Measurements from ENCODE around the gene PRSS38. TPM values are rescaled to one million over a fixed set of nuclear protein-coding genes. Genes with fewer than 3 reads are reported as not detected.

Gene PRSS38
- total RNA-seq, 1 experiment from 2014 or later, result not detected

DNA sequence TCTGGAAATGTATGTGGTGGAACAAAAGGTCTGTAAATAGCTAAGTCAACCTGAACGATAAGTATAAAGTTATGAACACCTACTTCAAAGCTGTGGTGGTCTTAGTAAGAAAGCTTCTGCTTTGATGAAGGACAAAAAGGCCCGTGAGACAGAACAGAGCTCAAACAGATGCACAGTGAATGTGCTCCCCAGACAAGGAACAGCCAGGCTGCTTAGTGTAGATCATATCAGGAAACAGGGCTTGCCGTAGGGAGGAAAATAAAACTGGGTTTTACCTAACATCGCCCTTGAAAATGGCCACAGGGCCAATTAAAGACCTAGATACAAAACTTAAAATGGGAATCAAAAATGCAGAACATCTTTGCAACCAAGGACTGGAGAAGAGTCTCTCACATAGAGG lies 40.2 kb downstream of the PRSS38 start:
- Histone ChIP-seq H3K27ac (ENCODE audit: low read length) (no peak overlapping the region), H3K4me3 (ENCODE audit: low read depth in 2 of 2, low read length in 2 of 2) (no peak overlapping the region), H3K27me3 (ENCODE audit: control insufficient read depth, insufficient read depth, low read length) (no peaks in the 10 kb centered on the region), H3K9me3 (ENCODE audit: control insufficient read depth, insufficient read depth, low read depth, low read length) (no peaks in the 10 kb centered on the region), H3K36me3 (ENCODE audit: control insufficient read depth, insufficient read depth, low read length) (no peaks in the 10 kb centered on the region), H3K4me1 (ENCODE audit: control insufficient read depth, insufficient read depth, low read length) (no peaks in the 10 kb centered on the region)
- ChIA-PET CTCF (no interaction called here), POLR2A (no interaction called here)
- in situ Hi-C loops (cut with HindIII; ENCODE audit: low pct_unique_long_range_greater_than_20kb, low sequenced_read_pairs) (no loop called here), intact Hi-C loops (cut with micrococcal nuclease; ENCODE audit: unreplicated experiment) (no loop called here)
- no TSS peak for BruUV-seq (replicated peaks)
- DNase-seq (ENCODE audit: low read depth, low spot score) (no peak), ATAC-seq (no peak)
- TF ChIP-seq, protein P1, sequence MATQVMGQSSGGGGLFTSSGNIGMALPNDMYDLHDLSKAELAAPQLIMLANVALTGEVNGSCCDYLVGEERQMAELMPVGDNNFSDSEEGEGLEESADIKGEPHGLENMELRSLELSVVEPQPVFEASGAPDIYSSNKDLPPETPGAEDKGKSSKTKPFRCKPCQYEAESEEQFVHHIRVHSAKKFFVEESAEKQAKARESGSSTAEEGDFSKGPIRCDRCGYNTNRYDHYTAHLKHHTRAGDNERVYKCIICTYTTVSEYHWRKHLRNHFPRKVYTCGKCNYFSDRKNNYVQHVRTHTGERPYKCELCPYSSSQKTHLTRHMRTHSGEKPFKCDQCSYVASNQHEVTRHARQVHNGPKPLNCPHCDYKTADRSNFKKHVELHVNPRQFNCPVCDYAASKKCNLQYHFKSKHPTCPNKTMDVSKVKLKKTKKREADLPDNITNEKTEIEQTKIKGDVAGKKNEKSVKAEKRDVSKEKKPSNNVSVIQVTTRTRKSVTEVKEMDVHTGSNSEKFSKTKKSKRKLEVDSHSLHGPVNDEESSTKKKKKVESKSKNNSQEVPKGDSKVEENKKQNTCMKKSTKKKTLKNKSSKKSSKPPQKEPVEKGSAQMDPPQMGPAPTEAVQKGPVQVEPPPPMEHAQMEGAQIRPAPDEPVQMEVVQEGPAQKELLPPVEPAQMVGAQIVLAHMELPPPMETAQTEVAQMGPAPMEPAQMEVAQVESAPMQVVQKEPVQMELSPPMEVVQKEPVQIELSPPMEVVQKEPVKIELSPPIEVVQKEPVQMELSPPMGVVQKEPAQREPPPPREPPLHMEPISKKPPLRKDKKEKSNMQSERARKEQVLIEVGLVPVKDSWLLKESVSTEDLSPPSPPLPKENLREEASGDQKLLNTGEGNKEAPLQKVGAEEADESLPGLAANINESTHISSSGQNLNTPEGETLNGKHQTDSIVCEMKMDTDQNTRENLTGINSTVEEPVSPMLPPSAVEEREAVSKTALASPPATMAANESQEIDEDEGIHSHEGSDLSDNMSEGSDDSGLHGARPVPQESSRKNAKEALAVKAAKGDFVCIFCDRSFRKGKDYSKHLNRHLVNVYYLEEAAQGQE (IDR thresholded peaks at IDR 0.05; ENCODE audit: insufficient read depth in 1 of 2, low read depth in 2 of 2, low read length in 1 of 2), result no peak
- TF ChIP-seq SIN3A (IDR thresholded peaks at IDR 0.05; ENCODE audit: borderline replicate concordance, insufficient read depth, low read depth, low read length), result no peak
- TF ChIP-seq TCF7L2 (IDR thresholded peaks at IDR 0.05; ENCODE audit: low read depth, low read length), result no peak
- TF ChIP-seq POLR2AphosphoS5 (IDR thresholded peaks at IDR 0.05; ENCODE audit: low read depth, low read length), result no peak
- TF ChIP-seq, protein P2, sequence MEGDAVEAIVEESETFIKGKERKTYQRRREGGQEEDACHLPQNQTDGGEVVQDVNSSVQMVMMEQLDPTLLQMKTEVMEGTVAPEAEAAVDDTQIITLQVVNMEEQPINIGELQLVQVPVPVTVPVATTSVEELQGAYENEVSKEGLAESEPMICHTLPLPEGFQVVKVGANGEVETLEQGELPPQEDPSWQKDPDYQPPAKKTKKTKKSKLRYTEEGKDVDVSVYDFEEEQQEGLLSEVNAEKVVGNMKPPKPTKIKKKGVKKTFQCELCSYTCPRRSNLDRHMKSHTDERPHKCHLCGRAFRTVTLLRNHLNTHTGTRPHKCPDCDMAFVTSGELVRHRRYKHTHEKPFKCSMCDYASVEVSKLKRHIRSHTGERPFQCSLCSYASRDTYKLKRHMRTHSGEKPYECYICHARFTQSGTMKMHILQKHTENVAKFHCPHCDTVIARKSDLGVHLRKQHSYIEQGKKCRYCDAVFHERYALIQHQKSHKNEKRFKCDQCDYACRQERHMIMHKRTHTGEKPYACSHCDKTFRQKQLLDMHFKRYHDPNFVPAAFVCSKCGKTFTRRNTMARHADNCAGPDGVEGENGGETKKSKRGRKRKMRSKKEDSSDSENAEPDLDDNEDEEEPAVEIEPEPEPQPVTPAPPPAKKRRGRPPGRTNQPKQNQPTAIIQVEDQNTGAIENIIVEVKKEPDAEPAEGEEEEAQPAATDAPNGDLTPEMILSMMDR (IDR thresholded peaks at IDR 0.05), result no peak

DNA sequence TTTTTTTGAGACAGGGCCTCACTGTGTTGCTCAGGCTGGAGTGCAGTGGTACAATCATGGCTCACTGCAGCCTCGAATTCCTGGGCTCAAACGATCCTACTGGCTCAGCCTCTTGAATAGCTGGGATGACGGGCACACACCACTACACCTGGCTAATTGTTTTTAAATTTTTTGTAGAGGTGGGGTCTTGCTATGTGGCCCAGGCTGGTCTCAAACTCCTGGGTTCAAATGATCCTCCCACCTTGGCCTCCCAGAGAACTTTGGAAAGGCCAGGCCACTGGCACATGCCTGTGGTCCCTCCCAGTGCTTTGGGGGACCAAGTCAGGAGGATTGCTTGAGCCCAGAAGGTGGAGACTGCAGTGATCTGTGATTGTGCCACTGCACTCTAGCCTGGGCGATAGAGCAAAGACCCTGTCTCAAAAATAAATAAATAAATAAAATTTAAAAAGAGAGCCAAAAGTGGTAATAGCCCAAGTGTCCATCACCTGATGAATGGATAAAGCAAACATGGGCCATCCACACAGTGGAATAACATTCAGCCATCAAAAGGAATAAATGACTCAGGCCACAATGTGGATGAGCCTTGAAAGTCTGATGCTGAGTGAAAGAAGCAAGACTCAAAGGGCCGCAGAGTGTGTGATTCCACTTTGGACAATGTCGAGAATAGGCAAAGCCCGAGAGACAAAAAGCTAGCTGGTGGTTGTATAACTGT lies 40.8 kb downstream of the PRSS38 start:
- in situ Hi-C loops (cut with HindIII; ENCODE audit: low pct_unique_long_range_greater_than_20kb, low sequenced_read_pairs) (no loop called here), intact Hi-C loops (cut with micrococcal nuclease; ENCODE audit: unreplicated experiment) (no loop called here)
- no peak overlapping the region for H3K27ac ChIP-seq (ENCODE audit: low read length)
- TF ChIP-seq TCF7L2 (IDR thresholded peaks at IDR 0.05; ENCODE audit: low read depth, low read length), result no peak
- TF ChIP-seq, protein P1 (IDR thresholded peaks at IDR 0.05; ENCODE audit: insufficient read depth in 1 of 2, low read depth in 2 of 2, low read length in 1 of 2), result no peak
- TF ChIP-seq, protein P2 (IDR thresholded peaks at IDR 0.05), result no peak
- TF ChIP-seq SIN3A (IDR thresholded peaks at IDR 0.05; ENCODE audit: borderline replicate concordance, insufficient read depth, low read depth, low read length), result no peak
- no peak for TF ChIP-seq POLR2AphosphoS5 (IDR thresholded peaks at IDR 0.05; ENCODE audit: low read depth, low read length)
- H3K27me3 ChIP-seq (ENCODE audit: control insufficient read depth, insufficient read depth, low read length), result no peaks in the 10 kb centered on the region
- ATAC-seq, result no peak
- no TSS peak for BruUV-seq (replicated peaks)
- no peaks in the 10 kb centered on the region for H3K9me3 ChIP-seq (ENCODE audit: control insufficient read depth, insufficient read depth, low read depth, low read length)
- DNase-seq (ENCODE audit: low read depth, low spot score), result no peak
- H3K4me3 ChIP-seq (ENCODE audit: low read depth in 2 of 2, low read length in 2 of 2), result no peak overlapping the region
- ChIA-PET CTCF (no interaction called here), POLR2A (no interaction called here)
- H3K4me1 ChIP-seq (ENCODE audit: control insufficient read depth, insufficient read depth, low read length), result no peaks in the 10 kb centered on the region
- no peaks in the 10 kb centered on the region for H3K36me3 ChIP-seq (ENCODE audit: control insufficient read depth, insufficient read depth, low read length)
